SK-N-SH (cell line): ENCODE results near the gene SPAG6. TPM values are rescaled to one million over a fixed set of nuclear protein-coding genes. Genes with fewer than 3 reads are reported as not detected.

Experiments
- CTCF ChIA-PET: fragments of 300-600, 350-600 bp; formaldehyde crosslinking; extraction: SDS; loops from one replicate; lab custom pipeline; 2021; lab: Yijun Ruan, JAX
- POLR2A ChIA-PET: fragments of 350-600 bp; sonication (Branson Sonifier 250); formaldehyde crosslinking; extraction: SDS; loops from one replicate; lab custom pipeline; 2020; ENCODE audit warnings: antibody characterized with exemption, inconsistent platforms; lab: Yijun Ruan, JAX
- DNase-seq: peaks from one replicate; pipeline ENCODE4 v3.0.0; 2012
- H2AFZ ChIP-seq: fragments of 200-600 bp; sonication (generic); 2 replicates; pipeline ENCODE4 v1.8.1; 2016; ENCODE audit warnings: antibody characterized with exemption, mild to moderate bottlenecking, low read depth
- H3F3A ChIP-seq: fragments of 200-600 bp; sonication (generic); replicated peaks from 2 replicates; pipeline ENCODE3; 2016; ENCODE audit warnings: antibody characterized with exemption, mild to moderate bottlenecking; ENCODE audit not compliant: insufficient read depth
- H3K27ac ChIP-seq, 2 experiments: fragments of 200-500 bp in 1 of 2; fragments of 200-600 bp in 1 of 2; sonication (Bioruptor generic) in 1 of 2; sonication (generic), shearing (Covaris generic) in 1 of 2; 2 replicates each; pipeline versions ENCODE4 v1.5.1 to v1.6.1; 2014 to 2016; ENCODE audit warnings: low read depth in 2 of 2, inconsistent platforms in 1 of 2, low read length in 1 of 2, mild to moderate bottlenecking in 1 of 2, mixed read lengths in 1 of 2
- H3K27me3 ChIP-seq: fragments of 200-600 bp; sonication (generic), shearing (Covaris generic); 2 replicates; pipeline ENCODE4 v1.6.1; 2016; ENCODE audit warnings: mixed run types; ENCODE audit not compliant: insufficient read depth
- H3K36me3 ChIP-seq, 2 experiments: fragments of 200-500 bp in 1 of 2; fragments of 200-600 bp in 1 of 2; sonication (Bioruptor generic) in 1 of 2; sonication (generic) in 1 of 2; replicated peaks in 1 of 2; 2 replicates each; pipeline versions ENCODE3 to v1.5.1; 2014 to 2016; ENCODE audit warnings: low read length in 1 of 2, mild to moderate bottlenecking in 1 of 2; ENCODE audit not compliant: insufficient read depth in 2 of 2, control insufficient read depth in 1 of 2
- H3K4me1 ChIP-seq, 2 experiments: fragments of 200-500 bp in 1 of 2; fragments of 200-600 bp in 1 of 2; sonication (Bioruptor generic) in 1 of 2; sonication (generic), shearing (Covaris generic) in 1 of 2; 2 replicates each; pipeline versions ENCODE4 v1.5.1 to v1.6.1; 2014 to 2016; ENCODE audit warnings: low read depth in 1 of 2, low read length in 1 of 2, mixed run types in 1 of 2; ENCODE audit not compliant: insufficient read depth in 2 of 2, control insufficient read depth in 1 of 2
- H3K4me2 ChIP-seq: fragments of 200-600 bp; sonication (generic), shearing (Covaris generic); 2 replicates; pipeline ENCODE4 v1.6.1; 2017; ENCODE audit warnings: mixed run types
- H3K4me3 ChIP-seq, 2 experiments: fragments of 200-500 bp in 1 of 2; fragments of 200-600 bp in 1 of 2; sonication (Bioruptor generic) in 1 of 2; sonication (generic), shearing (Covaris generic) in 1 of 2; 2 replicates each; pipeline versions ENCODE4 v1.5.1 to v1.8.1; 2014 to 2016; ENCODE audit warnings: low read depth in 2 of 2, inconsistent platforms in 1 of 2, low read length in 1 of 2, mild to moderate bottlenecking in 1 of 2, mixed read lengths in 1 of 2, moderate library complexity in 1 of 2
- H3K79me2 ChIP-seq: fragments of 200-600 bp; sonication (generic); 2 replicates; pipeline ENCODE4 v1.8.1; 2017; ENCODE audit warnings: mild to moderate bottlenecking; ENCODE audit not compliant: insufficient read depth
- H3K9ac ChIP-seq: fragments of 200-600 bp; sonication (generic); 2 replicates; pipeline ENCODE4 v1.6.1; 2017; ENCODE audit warnings: mixed run types
- H3K9me2 ChIP-seq: fragments of 200-600 bp; sonication (generic); 2 replicates; pipeline ENCODE4 v1.6.1; 2017; ENCODE audit warnings: mixed run types
- H3K9me3 ChIP-seq: fragments of 200-600 bp; sonication (generic); 2 replicates; pipeline ENCODE4 v1.6.1; 2017; ENCODE audit warnings: mixed run types, mild to moderate bottlenecking, moderate library complexity
- H4K20me1 ChIP-seq: fragments of 200-600 bp; sonication (generic); 2 replicates; pipeline ENCODE4 v1.6.1; 2017; ENCODE audit warnings: mild to moderate bottlenecking, mixed run types; ENCODE audit not compliant: insufficient read depth
- CHD2 ChIP-seq: fragments of 150-350 bp; IDR thresholded peaks from 2 replicates; pipeline ENCODE4 v1.6.1; 2018; ENCODE audit warnings: low read length; ENCODE audit not compliant: partially characterized antibody
- CTCF ChIP-seq: fragments of 200-600 bp; sonication (generic); IDR thresholded peaks from 2 replicates; pipeline ENCODE4 v1.6.1; 2017; ENCODE audit warnings: antibody characterized with exemption, mild to moderate bottlenecking, moderate library complexity
- ELF1 ChIP-seq: IDR thresholded peaks from 2 replicates; pipeline ENCODE4 v1.4.0; 2012
- FOXM1 ChIP-seq: IDR thresholded peaks from 2 replicates; pipeline ENCODE4 v1.4.0; 2012; ENCODE audit warnings: low read depth, mild to moderate bottlenecking
- MEF2A ChIP-seq: IDR thresholded peaks from 2 replicates; pipeline ENCODE4 v1.4.0; 2012; ENCODE audit warnings: low read depth, borderline replicate concordance
- NRF1 ChIP-seq: IDR thresholded peaks from 2 replicates; pipeline ENCODE4 v1.6.1; 2012; ENCODE audit warnings: low read depth, mild to moderate bottlenecking, low read length
- PBX3 ChIP-seq: IDR thresholded peaks from 2 replicates; pipeline ENCODE4; 2012
- RCOR1 ChIP-seq: fragments of 150-350 bp; IDR thresholded peaks from 2 replicates; pipeline ENCODE4 v1.6.1; 2017; ENCODE audit warnings: antibody characterized with exemption, low read length
- REST ChIP-seq: IDR thresholded peaks from 2 replicates; pipeline ENCODE4 v1.6.1; 2012; ENCODE audit warnings: mild to moderate bottlenecking, low read depth, low read length, moderate library complexity
- RFX5 ChIP-seq: IDR thresholded peaks from 2 replicates; pipeline ENCODE4 v1.6.1; 2012; ENCODE audit warnings: mild to moderate bottlenecking, improper control_type of control experiment, low read length
- RXRA ChIP-seq: IDR thresholded peaks from 2 replicates; pipeline ENCODE4 v1.4.0; 2012; ENCODE audit warnings: low read depth, mild to moderate bottlenecking, borderline replicate concordance
- USF2 ChIP-seq: fragments of 150-350 bp; IDR thresholded peaks from 2 replicates; pipeline ENCODE4 v1.6.1; 2017; ENCODE audit warnings: antibody characterized with exemption, low read length, low read depth, borderline replicate concordance
- YY1 ChIP-seq: IDR thresholded peaks from 2 replicates; pipeline ENCODE4 v1.4.0; 2012; ENCODE audit warnings: low read depth, mild to moderate bottlenecking
- WGBS: methylation state at CpG from one replicate; pipeline ENCODE4 v1.1.6; 2017; ENCODE audit warnings: low lambda C conversion rate; 5-methylcytosine and 5-hydroxymethylcytosine counted together
- polyA plus RNA-seq, 3 experiments: library from polyadenylated mRNA; depleted of rRNA; stranded (reverse); fragments of >200 nt; gene quantifications; 2 replicates each; pipeline ENCODE4 v1.2.3, GENCODE V29; 2012

The SPAG6 gene
- polyA plus RNA-seq, 1 of the 3 experiments (the other 2 are of a cell fraction) = 0.77 TPM

DNA sequence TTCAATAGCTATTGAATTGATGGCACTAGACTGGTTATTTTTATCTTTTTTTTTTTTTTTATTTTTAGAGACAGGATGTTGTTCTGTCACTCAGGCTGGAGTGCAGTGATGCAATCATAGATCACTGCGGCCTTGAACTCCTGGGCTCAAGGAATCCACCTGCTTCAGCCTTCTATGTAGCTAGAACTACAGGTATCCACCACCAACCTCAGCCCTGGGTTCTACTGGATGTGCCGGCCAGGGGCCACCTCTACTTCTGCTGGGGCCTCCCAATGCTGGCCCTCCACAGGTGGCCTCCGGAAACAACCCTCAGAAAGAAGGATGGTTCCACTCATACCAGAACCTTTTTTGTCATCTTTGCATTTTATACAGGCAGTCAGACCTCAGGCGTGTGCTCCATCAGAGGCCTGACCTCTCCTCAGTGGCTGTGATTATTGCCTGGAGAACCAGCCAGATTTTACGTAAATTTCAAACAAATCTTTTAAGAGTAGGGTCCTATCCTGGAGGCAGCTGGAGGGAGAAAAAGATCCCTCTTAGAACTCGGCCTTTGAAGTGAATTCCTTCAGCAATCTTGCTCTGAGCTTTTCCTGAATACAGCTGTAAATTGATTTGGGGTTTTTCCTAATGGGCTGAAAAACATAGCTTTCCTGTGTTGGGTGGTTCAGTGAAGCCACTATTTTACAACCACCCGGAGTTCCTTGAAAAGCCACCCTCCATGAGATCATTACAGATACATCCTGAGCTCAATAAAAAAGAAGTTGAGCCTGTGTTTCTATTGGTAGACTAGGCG is 110.0 kb downstream of the SPAG6 start:
- ChIA-PET CTCF (interaction anchor here (1.0 to 1.7 kb wide), 3 partner anchors 11 to 618 kb away, joined by 3 to 4 read pairs (median 3); no protein-coding TSS in a partner anchor), POLR2A (no interaction called here)
- 86% methylated on average over 8 of the region's 8 CpGs for WGBS
- Histone ChIP-seq H4K20me1 (no peaks in the 10 kb centered on the region), H3K36me3 (no peaks in the 10 kb centered on the region), H3K9me3 (no peaks in the 10 kb centered on the region), H3K4me1 (peaks cover 0 to 6% of the 10 kb centered on the region in 2 experiments; a peak in 2 of 4 replicates), H3K9ac (no peak overlapping the region), H3K4me2 (no peak overlapping the region), H3F3A (no peaks in the 10 kb centered on the region), H2AFZ (no peak overlapping the region), H3K79me2 (no peaks in the 10 kb centered on the region), H3K27ac (no peak overlapping the region), H3K27me3 (no peaks in the 10 kb centered on the region), H3K4me3 (no peak overlapping the region), H3K9me2 (no peaks in the 10 kb centered on the region)
- TF ChIP-seq CHD2 = no peak
- no peak for TF ChIP-seq RCOR1
- TF ChIP-seq NRF1 = no peak
- no peak for TF ChIP-seq CTCF
- TF ChIP-seq MEF2A = no peak
- no peak for TF ChIP-seq RFX5
- no peak for TF ChIP-seq USF2
- no peak for DNase-seq

DNA sequence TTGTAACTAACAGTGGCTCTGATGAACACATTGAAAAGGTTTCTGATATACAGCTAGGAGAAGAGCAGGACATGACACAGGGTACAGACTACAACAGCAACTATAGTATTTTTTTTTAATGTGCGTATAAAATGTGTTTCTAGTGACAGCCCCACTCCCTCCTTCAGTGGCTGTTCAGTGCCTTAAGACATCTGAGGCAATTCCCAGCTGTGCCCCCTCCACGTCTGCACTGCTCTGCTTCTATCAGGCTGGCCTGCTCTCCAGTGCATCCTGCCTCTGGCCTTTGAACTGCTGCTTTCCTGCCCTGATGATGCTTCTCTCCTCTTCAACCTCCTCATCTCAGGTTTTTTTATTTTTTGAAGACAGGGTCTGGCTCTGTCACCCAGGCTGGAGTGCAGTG is 111.2 kb downstream of the SPAG6 start:
- no peak overlapping the region for H3K27ac ChIP-seq
- peaks cover 0 to 6% of the 10 kb centered on the region in 2 experiments; a peak in 2 of 4 replicates for H3K4me1 ChIP-seq
- H3K9ac ChIP-seq = no peak overlapping the region
- H3K9me3 ChIP-seq = no peaks in the 10 kb centered on the region
- H4K20me1 ChIP-seq = no peaks in the 10 kb centered on the region
- WGBS = 87% methylated on average over 2 of the region's 2 CpGs
- ChIA-PET POLR2A (no interaction called here), CTCF (interaction anchor here (1.1 kb wide), 1 partner anchor 13 kb away, joined by 4 read pairs; no protein-coding TSS in a partner anchor)
- no peaks in the 10 kb centered on the region for H3F3A ChIP-seq
- no peak overlapping the region for H2AFZ ChIP-seq
- no peaks in the 10 kb centered on the region for H3K9me2 ChIP-seq
- H3K27me3 ChIP-seq = no peaks in the 10 kb centered on the region
- no peaks in the 10 kb centered on the region for H3K36me3 ChIP-seq
- no peak overlapping the region for H3K4me3 ChIP-seq
- no peak for DNase-seq
- H3K4me2 ChIP-seq = no peak overlapping the region
- H3K79me2 ChIP-seq = no peaks in the 10 kb centered on the region
- TF ChIP-seq FOXM1 (no peak), RXRA (no peak), PBX3 (no peak), USF2 (no peak), NRF1 (no peak), REST (no peak), YY1 (no peak), RCOR1 (no peak), ELF1 (no peak), CHD2 (no peak), CTCF (no peak)
